GM18519 (cell line): ENCODE measurements around the gene SMAD6.
"Not testable (repeated sequence)": the region's sequence is repeated elsewhere in the genome, so short reads cannot be mapped to it uniquely, and the experiment has no call there.

Experiments used
- ATAC-seq: cut with Tn5 transposase; IDR thresholded peaks from one replicate; pipeline ENCODE4 v1.9.1; 2021; ENCODE audit warnings: mild to moderate bottlenecking, moderate library complexity; ENCODE audit not compliant: unreplicated experiment, low FRiP score

Gene SMAD6

DNA sequence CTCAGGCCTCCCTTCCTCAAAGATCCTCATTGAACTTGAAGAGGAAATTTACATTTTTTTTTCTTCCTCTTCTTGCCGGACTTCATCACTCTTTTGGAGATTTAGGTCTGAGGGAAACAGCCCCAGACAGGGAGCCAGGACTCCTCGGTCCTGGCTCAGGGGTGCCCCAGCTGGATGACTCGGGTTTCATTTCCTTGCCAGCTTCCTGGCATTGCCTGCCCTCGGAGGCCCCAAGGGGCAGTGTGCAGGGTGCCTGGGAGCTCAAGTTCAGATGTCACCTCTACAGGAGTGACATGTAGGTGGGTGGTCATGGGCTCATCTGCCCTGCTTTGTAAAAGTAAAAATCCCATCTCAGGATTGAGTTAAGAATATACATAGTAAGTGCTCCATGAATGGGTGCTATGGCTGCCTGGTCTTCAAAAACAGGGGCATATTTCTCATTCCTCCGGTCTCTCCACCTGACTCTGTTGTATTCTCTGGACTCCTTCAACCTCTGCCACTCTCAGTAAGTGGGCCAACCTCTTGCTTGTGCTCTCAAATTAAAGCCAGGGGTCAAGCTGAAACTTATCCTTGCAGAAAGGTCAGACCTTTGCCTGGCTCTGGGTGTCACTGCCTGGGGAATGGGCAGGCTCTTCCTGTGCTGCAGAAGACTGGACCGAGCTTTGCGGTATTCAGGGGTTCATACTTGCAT, 51.8 kb downstream of the SMAD6 start:
- no peak for ATAC-seq

DNA sequence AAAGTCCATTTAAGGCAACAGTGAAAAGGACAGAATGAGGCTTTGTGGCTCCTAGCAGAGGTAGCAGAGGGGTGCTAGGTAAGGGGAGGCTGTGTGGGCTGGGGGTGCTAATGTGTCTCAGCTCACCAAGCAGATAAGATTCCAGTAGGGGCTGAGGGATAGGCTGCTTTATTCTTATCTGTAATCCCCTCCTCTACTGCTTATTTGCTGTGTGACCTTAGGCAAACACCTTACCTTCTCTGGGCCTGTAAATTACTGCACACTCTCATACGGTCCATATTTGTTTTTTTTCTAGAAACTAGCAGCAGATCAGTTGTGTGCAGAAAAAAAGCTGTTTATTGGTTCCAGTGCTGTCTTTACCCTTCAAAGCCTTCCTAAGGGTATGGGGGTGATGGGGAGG, 52.8 kb downstream of the SMAD6 start:
- no peak for ATAC-seq

DNA sequence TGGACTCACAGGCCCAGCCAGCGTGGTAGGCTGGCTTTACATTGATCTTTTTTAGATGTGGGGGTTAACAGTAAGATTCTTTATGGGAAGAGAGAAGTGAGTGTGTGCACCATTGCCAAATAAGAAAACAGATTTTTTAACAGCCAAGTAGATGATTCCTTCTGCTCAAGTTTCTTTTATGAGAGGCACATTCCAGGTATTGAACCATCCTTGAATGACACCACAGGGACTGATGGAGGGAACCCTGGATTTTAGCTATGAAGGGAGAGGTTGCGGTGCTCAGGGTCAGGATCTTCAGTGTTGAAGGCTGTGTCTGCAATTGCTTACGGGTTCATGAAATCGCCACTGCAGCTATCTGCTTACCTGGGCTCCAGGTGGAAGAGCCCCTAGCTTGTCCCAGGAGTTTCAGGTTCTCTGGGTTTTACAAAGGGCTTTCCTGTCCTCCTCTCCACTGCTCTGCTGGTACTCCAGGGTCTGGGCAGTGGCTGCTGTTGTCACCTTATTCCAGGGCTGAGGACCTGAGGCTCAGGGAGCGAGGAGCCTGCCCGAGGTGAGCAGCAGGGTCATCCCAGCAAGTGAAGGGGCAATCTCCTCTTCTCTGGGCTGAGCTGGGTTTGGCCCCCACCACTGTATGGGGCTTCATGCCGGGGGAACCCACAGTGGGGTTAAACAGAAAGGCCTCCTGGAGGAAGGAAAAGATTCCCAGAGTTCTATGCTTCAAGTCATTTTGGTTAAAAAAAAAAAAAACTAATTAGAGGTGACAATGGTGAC, 53.4 kb downstream of the SMAD6 start:
- ATAC-seq = no peak

DNA sequence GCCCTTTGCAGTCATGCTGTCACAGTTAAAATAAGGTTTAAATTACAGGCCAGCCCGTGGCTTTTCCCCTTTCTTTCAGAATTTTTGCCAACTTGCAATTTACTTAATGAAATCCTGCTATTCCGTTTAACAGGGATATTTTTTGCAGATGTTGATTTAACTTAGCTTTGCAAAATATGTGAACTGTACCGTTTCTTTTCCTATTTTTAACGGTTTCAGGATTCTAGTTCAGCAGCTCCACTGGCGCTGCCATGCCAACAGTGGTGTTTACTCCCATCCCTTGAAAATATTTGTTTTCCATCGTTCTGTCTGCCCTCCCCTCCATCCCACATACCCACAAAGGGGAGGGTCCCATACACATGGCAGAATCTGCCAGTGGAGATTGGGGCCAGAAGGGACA, 54.3 kb downstream of the SMAD6 start:
- ATAC-seq = no peak

DNA sequence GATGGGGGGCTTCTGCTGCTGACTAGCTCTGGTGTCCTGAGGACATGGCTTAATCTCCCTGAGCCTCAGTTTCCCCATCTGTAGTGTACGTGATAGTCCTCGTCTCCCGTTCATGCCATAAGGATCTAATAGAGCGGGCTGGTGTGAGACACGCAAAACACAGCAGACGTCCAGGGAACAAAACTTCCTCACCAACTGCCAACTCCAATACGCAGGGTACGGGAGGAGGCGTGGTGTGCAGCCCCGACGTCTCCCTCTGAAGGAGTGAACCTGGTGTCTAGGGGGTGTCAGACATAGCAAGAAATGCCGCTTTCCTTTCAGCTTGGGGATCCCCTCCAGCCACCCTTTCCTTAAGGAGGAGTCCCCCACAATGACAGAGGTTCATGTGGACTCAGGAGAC, 55.0 kb downstream of the SMAD6 start:
- ATAC-seq = no peak

DNA sequence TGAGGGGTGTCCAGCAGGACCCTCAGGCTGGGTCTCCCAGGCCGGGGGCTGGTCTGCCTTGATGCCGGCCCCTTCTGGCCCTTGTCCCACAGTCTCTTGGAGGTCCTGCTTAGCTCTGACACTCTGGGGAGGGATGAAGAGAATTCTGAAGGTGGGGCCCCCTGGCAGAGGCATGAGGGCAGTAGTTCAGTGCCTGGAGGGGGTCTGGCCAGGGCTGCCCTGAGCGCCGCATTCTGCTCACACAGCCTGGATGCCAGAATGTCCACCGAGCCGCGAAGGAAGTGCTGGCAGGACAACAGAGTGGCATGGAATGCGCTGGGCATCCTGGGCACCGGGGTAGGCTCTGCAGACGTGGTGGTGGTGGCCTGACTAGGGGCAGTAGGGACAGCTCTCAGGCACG, 55.5 kb downstream of the SMAD6 start:
- no peak for ATAC-seq

DNA sequence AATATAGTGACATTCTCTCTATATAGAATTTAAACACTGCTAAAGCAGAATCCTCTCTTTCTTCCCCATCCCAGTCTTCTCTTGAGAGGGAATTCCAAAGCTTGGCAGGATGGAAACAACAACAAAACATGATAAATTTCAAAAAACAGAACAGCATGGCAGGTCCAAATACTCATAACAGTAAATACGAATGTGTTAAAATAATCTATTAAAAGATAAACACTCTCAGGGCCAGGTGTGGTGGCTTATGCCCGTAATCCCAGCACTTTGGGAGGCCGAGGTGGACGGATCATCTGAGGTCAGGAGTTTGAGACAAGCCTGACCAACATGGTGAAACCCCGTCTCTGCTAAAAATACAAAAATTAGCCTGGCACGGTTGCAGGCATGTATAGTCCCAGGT, 56.2 kb downstream of the SMAD6 start:
- ATAC-seq = not testable (repeated sequence)

DNA sequence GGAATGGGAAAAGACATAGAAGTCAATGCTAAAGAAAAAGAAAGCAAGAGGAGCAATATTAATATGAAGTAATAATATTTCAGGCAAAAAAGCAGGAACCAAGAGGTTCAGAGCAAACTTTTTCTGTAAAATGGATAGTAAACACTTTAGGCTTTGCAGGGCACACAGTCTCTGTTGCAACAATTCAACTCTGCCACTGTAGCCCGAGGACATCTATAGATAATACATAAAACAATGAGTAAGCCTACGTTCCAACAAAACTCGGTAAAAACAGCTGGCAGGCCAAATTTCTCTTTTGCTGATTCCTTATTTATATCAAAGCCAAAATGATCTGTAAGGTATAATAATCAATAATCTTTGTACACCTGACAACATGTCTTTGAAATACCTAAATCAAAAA, 56.8 kb downstream of the SMAD6 start:
- no peak for ATAC-seq

DNA sequence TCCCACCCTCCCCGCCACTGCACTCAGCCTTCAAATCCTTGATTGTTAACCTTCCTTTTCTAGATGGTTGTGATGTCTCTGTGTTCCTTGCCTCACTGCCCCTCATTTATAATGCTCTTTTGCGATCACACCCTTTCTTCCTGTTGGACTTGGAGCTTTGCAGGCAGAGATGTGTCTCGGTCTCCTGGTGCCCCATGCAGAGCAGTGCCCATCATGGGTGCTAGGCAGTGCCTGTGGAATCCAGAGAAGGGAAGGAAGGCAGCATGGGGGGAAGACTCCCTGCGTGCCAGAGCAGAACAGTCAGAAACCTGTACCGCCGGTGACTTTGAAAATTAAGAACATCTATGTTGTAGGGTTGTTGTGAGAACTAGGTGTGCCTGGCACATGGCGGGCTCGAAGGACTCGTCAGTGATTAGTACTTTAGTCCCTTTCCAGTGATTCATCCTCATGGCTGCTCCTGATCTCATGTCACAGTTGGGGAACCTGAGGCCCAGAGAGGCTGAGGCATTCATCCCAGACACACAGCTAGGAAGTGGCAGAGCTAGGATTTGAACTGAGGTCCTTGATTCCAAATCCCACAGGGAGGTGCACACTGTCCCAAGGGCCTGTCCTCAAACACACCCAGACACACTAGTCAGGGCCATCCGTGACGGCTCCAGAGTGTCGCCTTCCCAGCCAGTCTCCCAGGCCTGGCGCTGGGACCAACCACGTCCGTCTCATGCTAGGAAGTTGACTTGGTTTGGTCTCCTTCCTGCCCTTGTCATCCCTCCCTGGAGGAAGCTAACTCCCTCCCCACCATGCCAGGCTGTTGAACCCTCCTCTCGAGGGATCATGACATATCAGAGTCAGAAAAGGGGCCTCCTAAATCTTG, 58.3 kb downstream of the SMAD6 start:
- ATAC-seq = no peak

DNA sequence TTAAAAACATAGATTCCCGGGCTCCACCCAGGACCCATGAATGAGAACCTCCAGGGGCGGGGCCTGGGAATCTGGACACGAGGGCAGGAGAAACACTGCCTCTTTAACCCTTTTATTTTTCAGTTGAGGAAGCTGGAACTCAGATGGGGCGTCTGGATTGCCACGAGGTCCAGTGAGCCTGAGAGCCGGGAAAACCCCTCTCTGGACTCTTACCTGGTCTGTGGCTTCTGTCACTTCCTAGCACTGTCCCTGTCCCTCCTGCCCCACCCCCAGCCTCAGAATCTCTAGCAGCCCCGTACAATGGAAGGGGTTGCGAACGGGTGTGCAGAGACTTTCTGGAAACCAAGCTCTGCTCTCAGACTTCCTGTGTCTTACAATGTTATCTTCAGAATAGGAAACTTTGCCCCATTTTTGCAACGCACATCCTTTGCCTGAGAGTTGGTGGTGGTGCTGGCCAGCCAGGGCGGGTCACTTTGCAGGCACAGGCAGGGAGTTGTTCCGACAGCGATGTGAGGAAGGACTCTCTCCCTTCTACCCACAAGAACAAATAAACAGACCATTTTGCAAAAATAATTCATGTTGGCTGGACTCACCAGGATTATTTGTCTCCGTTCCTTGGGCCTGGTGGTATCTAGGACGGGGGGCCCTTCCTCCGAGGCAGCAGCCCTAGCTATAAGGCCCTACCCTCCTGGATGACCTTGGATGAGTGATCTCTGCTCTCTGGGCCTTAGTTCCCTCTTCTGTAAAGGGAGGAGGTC, 59.1 kb downstream of the SMAD6 start:
- no peak for ATAC-seq

DNA sequence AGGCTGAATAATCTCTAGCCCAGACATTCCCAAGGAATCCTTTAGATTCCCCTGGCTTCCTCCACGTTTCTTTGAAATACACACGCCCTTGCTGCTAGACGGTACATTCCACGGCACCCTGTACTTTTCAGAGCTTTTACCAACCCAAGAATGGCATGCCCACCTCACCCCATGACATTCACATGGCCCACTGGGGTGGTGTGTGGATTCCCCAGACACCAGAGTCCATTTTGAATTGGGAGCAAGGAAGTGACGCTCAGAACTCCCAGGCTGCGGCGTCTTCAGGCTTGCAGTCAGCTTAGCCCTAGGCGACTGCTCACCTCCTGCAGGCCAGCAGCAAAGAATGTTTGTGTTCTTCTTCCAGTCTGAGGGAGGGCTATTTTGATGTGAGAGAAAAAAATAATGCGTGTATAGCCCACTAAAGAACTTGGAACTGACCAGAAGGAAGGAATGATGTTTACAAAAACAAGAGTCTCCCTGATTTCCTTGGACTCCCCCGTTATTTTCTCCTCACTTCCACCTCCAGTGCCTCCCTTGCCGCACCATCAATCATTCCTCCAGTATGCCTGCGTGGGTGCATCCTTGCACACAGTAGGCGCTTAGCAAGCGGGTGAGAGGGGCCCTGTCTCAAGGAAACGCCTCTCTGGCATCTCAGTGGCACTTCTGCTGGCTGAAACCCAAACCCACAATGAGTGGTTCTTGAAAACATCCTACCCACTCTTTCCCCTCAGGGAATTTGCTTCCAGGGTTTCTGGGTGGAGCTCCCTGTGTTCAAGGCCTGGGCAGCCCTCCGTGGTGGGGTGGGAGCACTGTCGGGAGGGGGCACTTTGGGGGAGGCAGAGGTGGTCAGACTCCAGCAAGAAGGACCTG, 59.9 kb downstream of the SMAD6 start:
- no peak for ATAC-seq

DNA sequence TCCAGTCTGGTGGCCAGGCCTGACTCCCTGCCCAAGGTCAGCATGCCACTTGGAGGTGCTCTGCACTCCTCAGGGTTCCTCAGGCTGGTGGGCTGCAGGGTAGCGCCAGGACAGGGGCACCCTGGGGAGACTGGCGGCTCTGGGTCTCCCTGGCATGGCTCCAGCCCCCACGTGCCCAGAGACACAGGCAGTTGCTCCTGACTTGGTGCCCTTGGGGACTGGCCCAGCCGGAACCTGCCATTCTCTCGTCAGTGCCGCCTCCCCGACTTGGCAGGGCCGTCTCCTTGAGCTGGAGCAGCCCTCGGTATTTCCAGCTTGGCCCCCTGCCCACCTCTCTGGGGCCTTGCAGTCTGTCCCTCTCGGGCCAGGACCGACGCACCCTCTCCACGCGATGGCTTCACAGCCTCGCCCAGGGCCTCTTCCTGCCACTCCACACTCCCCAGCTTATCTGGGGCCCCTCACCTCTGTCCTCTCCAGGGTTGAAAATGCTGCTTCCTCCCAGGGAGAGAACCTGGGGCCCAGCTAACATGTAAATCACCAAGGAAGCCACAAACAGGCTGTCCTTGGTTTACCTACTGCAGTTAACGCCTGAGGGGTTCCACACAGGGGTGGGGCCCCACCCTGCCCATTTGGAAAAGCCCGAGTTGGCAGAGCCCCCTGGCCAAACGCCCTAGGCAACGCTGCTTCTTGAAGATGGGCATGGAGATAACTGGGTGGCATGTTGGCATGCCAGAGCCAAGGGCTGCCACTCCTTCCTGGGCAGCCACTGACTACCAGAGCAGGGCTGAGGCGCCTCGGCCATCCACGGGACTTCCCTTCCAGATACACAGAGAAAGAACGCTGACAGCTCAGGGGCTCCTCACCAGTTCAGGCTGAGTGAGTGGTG, 61.4 kb downstream of the SMAD6 start:
- no peak for ATAC-seq

DNA sequence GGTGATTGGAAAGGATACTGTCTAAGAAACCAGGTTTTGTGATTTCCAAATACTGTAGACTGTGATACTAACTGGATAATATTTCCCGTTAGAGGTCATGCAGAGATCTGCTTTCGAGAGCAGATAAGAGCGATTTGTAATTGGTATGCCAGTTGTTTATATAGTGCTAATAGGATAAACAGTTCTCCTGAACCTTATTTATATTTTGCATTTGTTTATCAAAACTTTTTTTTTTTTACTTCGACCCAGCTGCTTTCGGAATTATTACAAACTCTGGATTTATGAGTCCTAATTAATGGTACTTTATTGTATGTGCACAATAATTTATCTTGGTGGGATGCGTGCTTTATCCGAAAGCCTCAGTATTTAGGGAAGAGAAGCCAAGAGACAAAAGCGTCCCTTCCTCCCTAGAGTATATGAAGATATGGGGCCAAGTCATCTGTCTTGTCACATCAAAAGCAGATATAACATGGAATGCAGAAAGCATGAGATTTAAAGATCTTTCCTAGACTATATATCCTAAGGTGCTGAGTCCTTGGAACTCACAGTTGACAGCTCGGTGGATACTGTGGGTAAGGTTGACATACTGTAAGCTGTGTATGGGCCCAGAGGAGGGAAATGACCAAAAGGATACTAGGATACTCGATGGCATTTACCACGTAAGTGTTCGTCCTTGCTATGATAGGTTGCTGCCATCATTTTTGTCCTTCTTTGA, 62.2 kb downstream of the SMAD6 start:
- no peak for ATAC-seq

DNA sequence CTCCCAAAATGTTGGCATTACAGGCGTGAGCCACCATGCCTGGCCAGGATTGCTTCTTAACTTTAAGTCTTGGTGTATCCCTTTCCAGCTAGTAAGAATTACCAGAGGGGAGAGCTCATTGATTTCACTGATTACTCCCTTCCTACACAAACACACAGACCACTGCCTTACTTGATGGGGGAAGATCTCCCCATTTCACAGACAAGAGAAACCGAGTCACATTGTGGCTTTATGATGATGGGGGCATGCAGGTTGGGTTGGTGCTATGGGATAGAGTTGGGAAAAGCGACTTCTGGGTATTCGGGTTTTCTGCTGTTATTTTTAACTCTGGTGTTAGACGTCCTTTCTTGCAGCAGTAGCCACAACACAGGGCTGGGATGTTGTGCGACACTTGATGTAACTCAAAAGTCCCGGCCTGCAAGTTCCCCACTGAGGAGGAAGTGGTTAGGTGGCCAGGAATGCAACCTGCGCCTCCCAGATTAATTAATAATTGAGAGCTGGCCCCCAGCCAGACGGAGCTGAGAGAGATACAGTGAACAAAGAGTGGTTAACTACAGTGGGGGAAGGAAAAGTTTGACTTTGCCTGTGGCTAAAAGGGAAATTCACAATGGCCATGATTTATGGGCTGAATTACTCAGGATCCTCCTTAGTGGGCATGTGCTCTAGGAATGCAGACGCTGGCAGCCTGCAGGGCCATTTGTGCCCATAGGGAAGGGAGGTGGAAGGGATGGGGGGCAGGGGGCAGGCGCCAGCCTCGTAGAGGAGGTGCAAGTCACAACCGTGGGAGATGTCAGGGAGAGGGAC, 63.6 kb downstream of the SMAD6 start:
- no peak for ATAC-seq

DNA sequence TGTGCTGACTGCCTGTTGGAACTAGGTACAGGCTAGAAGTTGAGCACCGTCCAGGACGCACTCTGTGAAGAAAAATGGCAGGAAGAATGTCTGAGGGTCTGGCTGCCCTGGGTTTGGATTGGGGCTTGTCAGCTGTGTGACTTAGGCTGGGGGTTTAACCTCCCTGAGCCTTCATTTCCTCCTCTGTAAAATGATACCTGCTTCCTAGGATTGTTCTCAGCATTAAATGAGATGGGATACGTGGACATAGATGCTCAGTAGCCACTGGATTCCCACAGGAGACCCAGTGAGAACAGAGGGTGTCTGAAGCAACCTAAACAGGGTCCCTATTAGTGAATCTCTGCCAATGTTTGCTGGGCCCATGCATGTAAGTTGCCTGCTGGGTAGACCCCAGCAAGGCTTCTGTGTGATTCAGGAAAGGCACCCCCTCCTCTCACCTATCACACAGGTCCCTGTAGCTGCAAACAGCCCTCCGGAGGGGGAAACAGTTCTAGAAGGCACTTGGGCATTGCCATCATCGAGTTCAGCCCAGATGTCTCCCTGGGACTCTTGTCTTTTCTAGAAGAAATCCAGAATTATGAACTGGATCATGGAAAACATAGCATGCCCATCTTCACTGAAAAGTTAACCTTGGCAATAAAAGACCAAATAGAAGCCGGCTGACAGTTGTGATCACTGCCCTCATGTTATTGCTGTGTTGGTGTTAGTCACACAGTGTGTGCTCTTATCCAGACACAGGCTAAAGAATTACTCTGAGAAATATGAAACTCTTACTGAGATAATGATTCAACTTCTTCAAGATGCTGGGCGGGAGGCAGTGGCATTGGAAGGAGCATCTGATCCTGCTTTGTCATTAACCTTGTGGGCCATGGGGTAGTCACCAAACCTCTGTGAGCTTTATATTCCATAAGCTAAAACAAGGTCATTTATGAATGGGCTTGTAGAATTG, 64.5 kb downstream of the SMAD6 start:
- ATAC-seq = no peak

DNA sequence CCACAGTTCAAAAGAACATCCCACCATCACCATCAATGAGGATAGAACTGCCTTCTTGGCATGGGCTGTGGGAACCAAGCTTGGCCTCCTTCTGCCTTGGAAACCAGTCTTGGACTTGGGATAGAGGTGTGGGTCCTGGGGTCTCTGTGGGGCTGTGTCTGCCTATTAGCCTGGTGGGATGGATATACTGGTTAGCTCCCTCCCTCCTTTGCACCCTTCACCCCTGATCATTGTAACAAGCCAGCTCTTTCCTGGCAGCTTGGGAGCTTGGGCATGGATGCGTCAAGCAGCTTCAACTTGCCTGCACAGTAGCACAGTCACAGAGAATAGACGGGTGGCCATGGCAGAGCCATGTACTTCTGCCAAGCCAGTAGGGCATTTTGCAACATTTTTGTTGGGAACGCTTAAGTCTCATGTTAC, 65.2 kb downstream of the SMAD6 start:
- ATAC-seq = no peak
